IMR-90 (cell line): Measurements from ENCODE around the gene CD40LG.

Experiments
- CEBPB ChIP-seq: IDR thresholded peaks from 2 replicates; pipeline ENCODE4 v1.6.1; 2012; ENCODE audit warnings: low read depth, low read length, improper control_type of control experiment
- CHD1 ChIP-seq: IDR thresholded peaks from 2 replicates; pipeline ENCODE4 v1.6.1; 2012; ENCODE audit warnings: low read depth, low read length, improper control_type of control experiment
- CTCF ChIP-seq: conservative IDR thresholded peaks from 2 replicates; pipeline ENCODE4 v1.5.1; 2012; ENCODE audit warnings: mild to moderate bottlenecking, low read depth, low read length, improper control_type of control experiment
- ELK1 ChIP-seq: fragments of 150-350 bp; IDR thresholded peaks from 2 replicates; pipeline ENCODE4 v1.6.1; 2016; ENCODE audit warnings: low read depth, mild to moderate bottlenecking, low read length, moderate library complexity, borderline replicate concordance
- POLR2A ChIP-seq: IDR thresholded peaks from 2 replicates; pipeline ENCODE4 v1.6.1; 2012; ENCODE audit warnings: mild to moderate bottlenecking, low read depth, low read length
- RCOR1 ChIP-seq: IDR thresholded peaks from 2 replicates; pipeline ENCODE4 v1.6.1; 2012; ENCODE audit warnings: mild to moderate bottlenecking, low read length, improper control_type of control experiment; ENCODE audit not compliant: insufficient replicate concordance
- SMC3 ChIP-seq: fragments of 150-350 bp; IDR thresholded peaks from 2 replicates; pipeline ENCODE4 v1.6.1; 2016; ENCODE audit warnings: low read depth, mild to moderate bottlenecking, antibody characterized with exemption, low read length, moderate library complexity
- USF2 ChIP-seq: fragments of 150-350 bp; IDR thresholded peaks from 2 replicates; pipeline ENCODE4 v1.6.1; 2017; ENCODE audit warnings: mild to moderate bottlenecking, antibody characterized with exemption, low read length, low read depth

- TF ChIP-seq CTCF (no peak), CEBPB (no peak), SMC3 (no peak), USF2 (no peak), ELK1 (no peak), POLR2A (no peak), CHD1 (no peak), RCOR1 (no peak)
Observed at GRCh38 chrX:136629084-136629750, 18.7 kb upstream of the CD40LG start.
